HTR-8/SVneo (cell line): Measurements from ENCODE around the gene KCNJ10.
A peak's percentile ranks its signal among the peaks of the same experiment; 100 is the strongest.

Experiments used
- DNase-seq: peaks from one replicate; pipeline ENCODE4 v3.0.0; 2011; ENCODE audit warnings: low spot score, mixed read lengths; ENCODE audit not compliant: insufficient read length
- FAIRE-seq: peaks from 2 replicates; lab custom pipeline; 2011; peaks lifted over from hg19 to GRCh38; lab: Jason Lieb, UNC

KCNJ10 gene

GRCh38 chr1:160040476-160040875 is 29.5 kb downstream of the KCNJ10 start:
- DNase-seq = no peak
- no peak for FAIRE-seq

GRCh38 chr1:160032165-160032820 is 37.7 kb downstream of the KCNJ10 start:
- no peak for FAIRE-seq

GRCh38 chr1:160031365-160032164 is 38.4 kb downstream of the KCNJ10 start, which contains the start of gene PIGM:
PIGM (minus strand) TSS chr1:160031990; CDS start chr1:160031739, 251 bp downstream.
- FAIRE-seq (no peak), DNase-seq (peak; percentile 85)

More at GRCh38 chr1:160032165-160032820, 37.7 kb downstream of the KCNJ10 start:
- DNase-seq = no peak

GRCh38 chr1:160030657-160031364 is 39.1 kb downstream of the KCNJ10 start:
- FAIRE-seq (no peak), DNase-seq (peak; percentile 5)

- no peak for DNase-seq
- FAIRE-seq = no peak
Measured at GRCh38 chr1:160028426-160028825, 41.5 kb downstream of the KCNJ10 start.

GRCh38 chr1:160025314-160025713 is 44.6 kb downstream of the KCNJ10 start:
- FAIRE-seq (no peak), DNase-seq (no peak)

GRCh38 chr1:160024195-160024905 is 45.6 kb downstream of the KCNJ10 start:
- no peak for DNase-seq

GRCh38 chr1:160022330-160023310 is 47.3 kb downstream of the KCNJ10 start:
- FAIRE-seq (no peak), DNase-seq (no peak)

More at GRCh38 chr1:160024195-160024905, 45.6 kb downstream of the KCNJ10 start:
- FAIRE-seq = no peak

GRCh38 chr1:160021376-160022074 is 48.4 kb downstream of the KCNJ10 start:
- FAIRE-seq = no peak
- no peak for DNase-seq

GRCh38 chr1:160020196-160020595 is 49.8 kb downstream of the KCNJ10 start:
- FAIRE-seq = no peak
- no peak for DNase-seq

- no peak for FAIRE-seq
- DNase-seq = peak; percentile 33
Measured at GRCh38 chr1:160018900-160019299, 51.1 kb downstream of the KCNJ10 start.

- DNase-seq (no peak), FAIRE-seq (no peak)
Measured at GRCh38 chr1:160018347-160018746, 51.6 kb downstream of the KCNJ10 start.

- FAIRE-seq (no peak), DNase-seq (no peak)
Measured at GRCh38 chr1:160017592-160017991, 52.4 kb downstream of the KCNJ10 start.

GRCh38 chr1:160011781-160012180 is 58.2 kb downstream of the KCNJ10 start:
- DNase-seq (no peak), FAIRE-seq (no peak)

GRCh38 chr1:160009801-160010200 is 60.2 kb downstream of the KCNJ10 start:
- no peak for FAIRE-seq

GRCh38 chr1:160009081-160009480 is 60.9 kb downstream of the KCNJ10 start:
- FAIRE-seq (no peak), DNase-seq (no peak)

More at GRCh38 chr1:160009801-160010200, 60.2 kb downstream of the KCNJ10 start:
- DNase-seq = no peak

- DNase-seq (no peak), FAIRE-seq (no peak)
Measured at GRCh38 chr1:160007577-160008200, 62.3 kb downstream of the KCNJ10 start.
